ENCODE results near the gene TMEM51. TPM values are rescaled to one million over a fixed set of nuclear protein-coding genes. Genes with fewer than 3 reads are reported as not detected.
A peak's percentile ranks its signal among the peaks of the same experiment; 100 is the strongest.

Gene TMEM51
- total RNA-seq, 5 donors from 2014 or later (not counting 1 experiment from before 2014, with no cell fraction given) = 0.23 to 0.26 TPM; not detected in 3

DNA sequence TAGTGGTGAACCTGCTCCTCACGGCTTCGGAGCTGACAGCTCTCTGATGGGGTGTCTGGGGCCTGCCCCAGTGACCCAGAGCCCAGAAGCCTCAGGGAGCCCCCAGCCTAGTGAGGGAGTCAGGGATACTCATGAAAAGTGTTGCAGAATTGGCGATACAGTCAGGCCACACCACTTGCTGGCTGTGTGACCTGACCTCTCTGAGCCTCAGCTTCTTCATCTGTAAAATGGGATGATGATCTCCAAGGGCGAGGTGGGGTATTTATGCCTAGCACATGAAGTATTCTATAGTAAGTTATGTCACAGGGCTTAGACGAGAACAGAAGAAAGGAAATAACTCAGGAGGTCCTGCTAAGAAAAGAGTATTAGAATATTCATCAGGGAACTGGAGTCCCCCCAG lies 1.6 kb downstream of the TMEM51 start:
- ChIA-PET CTCF (no interaction called here), POLR2A (no interaction called here)
- H3K27me3 ChIP-seq (replicated peaks in 1 of 2; ENCODE audit: control insufficient read depth in 2 of 2, extremely low read depth in 1 of 2, insufficient read depth in 2 of 2, low read length in 1 of 2) = peaks cover 0 to 49% of the 10 kb centered on the region in 2 experiments
- H3K27ac ChIP-seq (ENCODE audit: low read length) = no peak overlapping the region
- H3K36me3 ChIP-seq (ENCODE audit: control insufficient read depth in 2 of 2, extremely low read depth in 1 of 2, insufficient read depth in 1 of 2, low read length in 1 of 2) = no peaks in the 10 kb centered on the region
- Mint-ChIP-seq H3K27ac (no peak overlapping the region), H3K9me3 (peaks cover 0 to 4% (median 0%) of the 10 kb centered on the region in 3 donors), H3K27me3 (peaks cover 36 to 48% of the 10 kb centered on the region in 2 donors), H3K4me3 (peak overlapping the region in 2 of 3 donors; percentile 26 to 34), H3K36me3 (no peaks in the 10 kb centered on the region), H3K4me1 (peaks cover 21 to 39% (median 30%) of the 10 kb centered on the region in 3 donors)
- DNase-seq = no peak
- H3K4me1 ChIP-seq (ENCODE audit: control insufficient read depth in 1 of 2, extremely low read depth in 1 of 2, insufficient read depth in 2 of 2, low read length in 2 of 2) = peaks cover 3 to 34% of the 10 kb centered on the region in 2 experiments
- WGBS (ENCODE audit: insufficient coverage) = 96% methylated on average over 4 of the region's 5 CpGs
- H3K9me3 ChIP-seq = no peaks in the 10 kb centered on the region
- no peak overlapping the region for H3K4me3 ChIP-seq (ENCODE audit: control insufficient read depth in 1 of 2, extremely low read depth in 1 of 2, low read length in 1 of 2)
- ATAC-seq (replicated peaks in 1 of 4) = no peak

GRCh38 chr1:15155888-15156741 lies 2.6 kb downstream of the TMEM51 start:
- Histone ChIP-seq H3K27me3 (replicated peaks in 1 of 2; ENCODE audit: control insufficient read depth in 2 of 2, extremely low read depth in 1 of 2, insufficient read depth in 2 of 2, low read length in 1 of 2) (peaks cover 0 to 45% of the 10 kb centered on the region in 2 experiments), H3K27ac (ENCODE audit: low read length) (no peak overlapping the region), H3K4me1 (ENCODE audit: control insufficient read depth in 1 of 2, extremely low read depth in 1 of 2, insufficient read depth in 2 of 2, low read length in 2 of 2) (peaks cover 3 to 34% of the 10 kb centered on the region in 2 experiments), H3K9me3 (no peaks in the 10 kb centered on the region), H3K4me3 (ENCODE audit: control insufficient read depth in 1 of 2, extremely low read depth in 1 of 2, low read length in 1 of 2) (no peak overlapping the region), H3K36me3 (ENCODE audit: control insufficient read depth in 2 of 2, extremely low read depth in 1 of 2, insufficient read depth in 1 of 2, low read length in 1 of 2) (no peaks in the 10 kb centered on the region)
- peaks cover 21 to 39% (median 30%) of the 10 kb centered on the region in 3 donors for H3K4me1 Mint-ChIP-seq
- no peaks in the 10 kb centered on the region for H3K9me3 Mint-ChIP-seq
- CTCF ChIA-PET = interaction anchor here (0.6 kb wide), 4 partner anchors 92 to 172 kb away, joined by 3 to 7 read pairs (median 4); no protein-coding TSS in a partner anchor
- 100% methylated on average over 2 of the region's 11 CpGs for WGBS (ENCODE audit: insufficient coverage)
- H3K36me3 Mint-ChIP-seq = no peaks in the 10 kb centered on the region
- POLR2A ChIA-PET = no interaction called here
- peak overlapping the region in 1 of 2 donors; percentile 39 for H3K27ac Mint-ChIP-seq
- DNase-seq (peak in 1 of 35 experiments; percentile 22), ATAC-seq (replicated peaks in 1 of 4) (no peak)
- H3K4me3 Mint-ChIP-seq = peak overlapping the region; percentile 26 to 47 (median 46)
- peaks cover 27 to 45% of the 10 kb centered on the region in 2 donors for H3K27me3 Mint-ChIP-seq

DNA sequence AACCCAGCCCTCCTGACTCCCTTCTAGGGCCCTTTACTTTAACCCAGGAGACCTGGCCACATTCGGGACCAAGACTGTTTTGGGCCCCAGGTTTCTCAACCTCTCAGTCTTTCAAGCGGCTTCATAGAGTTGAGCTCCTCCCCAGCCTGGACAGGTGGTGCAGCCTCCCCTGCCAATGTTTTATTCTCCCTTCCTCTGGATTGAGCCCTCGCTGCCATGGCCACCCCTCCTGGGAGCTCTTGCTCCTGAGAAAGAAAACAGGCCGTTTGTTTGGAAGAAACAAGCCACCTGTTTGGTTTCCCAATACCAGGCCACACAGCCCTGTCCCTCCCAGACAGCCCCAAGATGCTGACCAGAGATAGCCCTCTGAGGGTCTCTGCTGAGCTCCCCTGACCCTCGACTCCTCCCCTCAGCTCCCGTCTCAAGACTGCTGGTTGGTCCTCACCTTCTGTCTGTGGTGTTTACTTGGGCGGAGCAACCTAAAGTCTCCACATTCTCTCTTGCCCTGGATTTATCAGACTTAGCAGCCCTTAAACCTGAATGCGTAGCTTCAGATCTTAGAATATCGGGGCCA lies 3.3 kb downstream of the TMEM51 start:
- peaks cover 3 to 34% of the 10 kb centered on the region in 2 experiments for H3K4me1 ChIP-seq (ENCODE audit: control insufficient read depth in 1 of 2, extremely low read depth in 1 of 2, insufficient read depth in 2 of 2, low read length in 2 of 2)
- H3K27me3 ChIP-seq (replicated peaks in 1 of 2; ENCODE audit: control insufficient read depth in 2 of 2, extremely low read depth in 1 of 2, insufficient read depth in 2 of 2, low read length in 1 of 2) = peaks cover 0 to 38% of the 10 kb centered on the region in 2 experiments
- ChIA-PET POLR2A (no interaction called here), CTCF (interaction anchor here (0.6 kb wide), 4 partner anchors 91 to 171 kb away, joined by 3 to 7 read pairs (median 4); no protein-coding TSS in a partner anchor)
- H3K4me1 Mint-ChIP-seq = peaks cover 21 to 39% (median 30%) of the 10 kb centered on the region in 3 donors
- DNase-seq (no peak), ATAC-seq (replicated peaks in 1 of 4) (no peak)
- no peaks in the 10 kb centered on the region for H3K9me3 Mint-ChIP-seq
- H3K4me3 Mint-ChIP-seq = peak overlapping the region; percentile 26 to 47 (median 46)
- 80% methylated on average over 8 of the region's 9 CpGs for WGBS (ENCODE audit: insufficient coverage)
- no peaks in the 10 kb centered on the region for H3K9me3 ChIP-seq
- no peaks in the 10 kb centered on the region for H3K36me3 ChIP-seq (ENCODE audit: control insufficient read depth in 2 of 2, extremely low read depth in 1 of 2, insufficient read depth in 1 of 2, low read length in 1 of 2)
- H3K27ac Mint-ChIP-seq = peak overlapping the region in 1 of 2 donors; percentile 39
- H3K27me3 Mint-ChIP-seq = peaks cover 20 to 37% of the 10 kb centered on the region in 2 donors
- H3K4me3 ChIP-seq (ENCODE audit: control insufficient read depth in 1 of 2, extremely low read depth in 1 of 2, low read length in 1 of 2) = no peak overlapping the region
- H3K27ac ChIP-seq (ENCODE audit: low read length) = no peak overlapping the region
- H3K36me3 Mint-ChIP-seq = no peaks in the 10 kb centered on the region

- Histone ChIP-seq H3K27ac (ENCODE audit: low read length) (no peak overlapping the region), H3K4me1 (ENCODE audit: control insufficient read depth in 1 of 2, extremely low read depth in 1 of 2, insufficient read depth in 2 of 2, low read length in 2 of 2) (peaks cover 3 to 28% of the 10 kb centered on the region in 2 experiments), H3K36me3 (ENCODE audit: control insufficient read depth in 2 of 2, extremely low read depth in 1 of 2, insufficient read depth in 1 of 2, low read length in 1 of 2) (no peaks in the 10 kb centered on the region), H3K9me3 (no peaks in the 10 kb centered on the region), H3K27me3 (replicated peaks in 1 of 2; ENCODE audit: control insufficient read depth in 2 of 2, extremely low read depth in 1 of 2, insufficient read depth in 2 of 2, low read length in 1 of 2) (peaks cover 0 to 30% of the 10 kb centered on the region in 2 experiments), H3K4me3 (ENCODE audit: control insufficient read depth in 1 of 2, extremely low read depth in 1 of 2, low read length in 1 of 2) (no peak overlapping the region)
- ChIA-PET POLR2A (no interaction called here), CTCF (no interaction called here)
- 83% methylated on average over 14 of the region's 17 CpGs for WGBS (ENCODE audit: insufficient coverage)
- Mint-ChIP-seq H3K4me3 (no peak overlapping the region), H3K27me3 (peaks cover 18 to 30% of the 10 kb centered on the region in 2 donors), H3K4me1 (peaks cover 17 to 33% (median 24%) of the 10 kb centered on the region in 3 donors), H3K36me3 (no peaks in the 10 kb centered on the region), H3K9me3 (no peaks in the 10 kb centered on the region), H3K27ac (no peak overlapping the region)
- ATAC-seq (replicated peaks in 1 of 4) (no peak), DNase-seq (no peak)
Measured at GRCh38 chr1:15157524-15158399, 4.2 kb downstream of the TMEM51 start.

DNA sequence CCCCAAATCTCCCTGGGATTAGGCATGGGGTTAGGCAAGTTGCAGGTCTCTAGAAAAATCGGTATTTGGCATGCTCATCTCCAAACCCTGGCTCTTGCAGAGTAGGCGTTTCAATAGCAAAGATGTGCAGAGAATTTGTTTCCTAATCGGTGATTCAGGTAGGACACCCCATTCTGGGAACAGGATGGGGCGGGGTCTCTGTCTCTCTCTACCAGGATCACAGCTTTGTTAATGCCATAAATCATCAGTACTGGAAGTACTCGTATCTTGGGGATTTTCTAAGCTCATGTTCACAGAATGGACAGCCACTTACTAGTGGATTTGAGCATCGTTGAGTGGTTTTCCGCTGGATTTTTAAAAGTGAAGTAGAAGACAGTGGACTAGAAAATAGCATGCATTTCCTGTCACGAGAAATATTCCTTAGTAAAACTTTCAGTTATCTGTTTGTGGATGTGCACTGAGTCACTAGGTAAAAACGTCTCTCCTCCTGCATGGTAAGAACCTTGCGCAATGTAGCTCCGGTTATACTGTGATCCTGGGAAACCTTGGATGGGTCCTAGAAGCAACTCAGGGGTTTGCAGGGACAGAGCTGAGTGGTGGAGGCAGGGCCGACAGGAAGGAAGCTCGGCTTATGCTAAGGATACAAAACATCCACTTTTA lies 5.1 kb downstream of the TMEM51 start:
- no peak for ATAC-seq (replicated peaks in 1 of 4)
- H3K9me3 Mint-ChIP-seq = no peaks in the 10 kb centered on the region
- DNase-seq = no peak
- peaks cover 20 to 26% of the 10 kb centered on the region in 2 donors for H3K27me3 Mint-ChIP-seq
- peaks cover 17 to 29% (median 21%) of the 10 kb centered on the region in 3 donors for H3K4me1 Mint-ChIP-seq
- H3K36me3 Mint-ChIP-seq = no peaks in the 10 kb centered on the region
- ChIA-PET CTCF (no interaction called here), POLR2A (no interaction called here)
- H3K4me3 Mint-ChIP-seq = no peak overlapping the region
- H3K4me1 ChIP-seq (ENCODE audit: control insufficient read depth in 1 of 2, extremely low read depth in 1 of 2, insufficient read depth in 2 of 2, low read length in 2 of 2) = peaks cover 3 to 21% of the 10 kb centered on the region in 2 experiments
- H3K36me3 ChIP-seq (ENCODE audit: control insufficient read depth in 2 of 2, extremely low read depth in 1 of 2, insufficient read depth in 1 of 2, low read length in 1 of 2) = no peaks in the 10 kb centered on the region
- WGBS (ENCODE audit: insufficient coverage) = 76% methylated on average over 8 of the region's 13 CpGs
- no peak overlapping the region for H3K27ac ChIP-seq (ENCODE audit: low read length)
- H3K27me3 ChIP-seq (replicated peaks in 1 of 2; ENCODE audit: control insufficient read depth in 2 of 2, extremely low read depth in 1 of 2, insufficient read depth in 2 of 2, low read length in 1 of 2) = peaks cover 0 to 23% of the 10 kb centered on the region in 2 experiments
- no peak overlapping the region for H3K4me3 ChIP-seq (ENCODE audit: control insufficient read depth in 1 of 2, extremely low read depth in 1 of 2, low read length in 1 of 2)
- no peak overlapping the region for H3K27ac Mint-ChIP-seq
- H3K9me3 ChIP-seq = no peaks in the 10 kb centered on the region

All from T-cell (primary cell).